IMR-90 (cell line): ENCODE results near the gene TMEM233. TPM values are rescaled to one million over a fixed set of nuclear protein-coding genes. Genes with fewer than 3 reads are reported as not detected.

Source experiments
- ATAC-seq: fragments of 200-7000 bp; cut with Tn5 transposase; 2 replicates; pipeline ENCODE4 v1.9.1; 2020; ENCODE audit warnings: low read depth, mild to moderate bottlenecking, moderate library complexity
- BruUV-seq: library from RNA; stranded (reverse); fragments of 400-500 nt; replicated peaks from 2 replicates; lab custom pipeline; 2021; lab: Mats Ljungman, UMichigan
- CTCF ChIA-PET: fragments of 300-600 bp; formaldehyde crosslinking; extraction: SDS; loops from one replicate; lab custom pipeline; 2021; ENCODE audit warnings: antibody characterized with exemption; lab: Yijun Ruan, JAX
- POLR2A ChIA-PET: fragments of 300-600 bp; sonication (Branson Sonifier 250); formaldehyde crosslinking; loops from one replicate; lab custom pipeline; 2022; ENCODE audit warnings: antibody characterized with exemption; ENCODE audit not compliant: unreplicated experiment; lab: Charles Lee
- DNase-seq: peaks from one replicate; pipeline ENCODE4 v3.0.0; 2013
- H2AFZ ChIP-seq: replicated peaks from 2 replicates; pipeline ENCODE3; 2013; ENCODE audit warnings: low read length, mild to moderate bottlenecking; ENCODE audit not compliant: poor library complexity
- H2AK5ac ChIP-seq: 2 replicates; pipeline ENCODE4 v1.6.1; 2013; ENCODE audit warnings: low read depth, low read length, inconsistent platforms
- H2AK9ac ChIP-seq: replicated peaks from 2 replicates; pipeline ENCODE3; 2013; ENCODE audit warnings: mild to moderate bottlenecking, low read depth, low read length, moderate library complexity; ENCODE audit not compliant: poor library complexity
- H2BK120ac ChIP-seq: 2 replicates; pipeline ENCODE4 v1.6.1; 2013; ENCODE audit warnings: low read depth, low read length, inconsistent platforms
- H2BK15ac ChIP-seq: 3 replicates; pipeline ENCODE4 v1.6.1; 2013; ENCODE audit warnings: low read depth, low read length, inconsistent platforms
- H2BK20ac ChIP-seq: 2 replicates; pipeline ENCODE4 v1.6.1; 2013; ENCODE audit warnings: low read depth, mild to moderate bottlenecking, inconsistent platforms, low read length, moderate library complexity
- H2BK5ac ChIP-seq: 2 replicates; pipeline ENCODE4 v1.6.1; 2013; ENCODE audit warnings: mild to moderate bottlenecking, low read depth, low read length, inconsistent platforms; ENCODE audit not compliant: poor library complexity, severe bottlenecking
- H3K14ac ChIP-seq: replicated peaks from 2 replicates; pipeline ENCODE4 v1.6.1; 2013; ENCODE audit warnings: low read depth, low read length, inconsistent platforms
- H3K18ac ChIP-seq: 2 replicates; pipeline ENCODE4 v1.6.1; 2013; ENCODE audit warnings: low read depth, low read length, control low read depth
- H3K23ac ChIP-seq: 2 replicates; pipeline ENCODE4 v1.6.1; 2013; ENCODE audit warnings: low read depth, low read length, inconsistent platforms
- H3K27ac ChIP-seq: 2 replicates; pipeline ENCODE4 v1.5.1; 2013; ENCODE audit warnings: mild to moderate bottlenecking, control low read depth, low read length; ENCODE audit not compliant: insufficient read depth
- H3K27me3 ChIP-seq: 2 replicates; pipeline ENCODE4 v1.6.1; 2013; ENCODE audit warnings: low read length; ENCODE audit not compliant: control insufficient read depth, insufficient read depth
- H3K36me3 ChIP-seq: 2 replicates; pipeline ENCODE4 v1.6.1; 2013; ENCODE audit warnings: low read length, mixed read lengths; ENCODE audit not compliant: control insufficient read depth, insufficient read depth
- H3K4ac ChIP-seq: 2 replicates; pipeline ENCODE4 v1.6.1; 2013; ENCODE audit warnings: low read depth, low read length, inconsistent platforms
- H3K4me1 ChIP-seq: 2 replicates; pipeline ENCODE4 v1.6.1; 2013; ENCODE audit warnings: low read length, mixed read lengths; ENCODE audit not compliant: control insufficient read depth, insufficient read depth
- H3K4me2 ChIP-seq: 2 replicates; pipeline ENCODE4 v1.6.1; 2013; ENCODE audit warnings: low read depth, mild to moderate bottlenecking, control low read depth, low read length, moderate library complexity
- H3K4me3 ChIP-seq: 2 replicates; pipeline ENCODE4 v1.5.1; 2013; ENCODE audit warnings: low read depth, mild to moderate bottlenecking, control low read depth, low read length, moderate library complexity; ENCODE audit not compliant: insufficient read depth
- H3K56ac ChIP-seq: 2 replicates; pipeline ENCODE4 v1.6.1; 2013; ENCODE audit warnings: low read length, inconsistent platforms; ENCODE audit not compliant: insufficient read depth; ENCODE audit errors: extremely low read depth
- H3K79me1 ChIP-seq, 2 experiments: 2 replicates each; pipeline ENCODE4 v1.6.1; 2013; ENCODE audit warnings: low read length in 2 of 2, inconsistent platforms in 1 of 2, low read depth in 1 of 2
- H3K9ac ChIP-seq: 2 replicates; pipeline ENCODE4 v1.6.1; 2013; ENCODE audit warnings: low read depth, low read length, control low read depth
- H3K9me1 ChIP-seq: 2 replicates; pipeline ENCODE4 v1.6.1; 2013; ENCODE audit warnings: low read length, inconsistent platforms; ENCODE audit not compliant: insufficient read depth
- H3K9me3 ChIP-seq: 2 replicates; pipeline ENCODE4 v1.6.1; 2013; ENCODE audit warnings: low read length; ENCODE audit not compliant: control insufficient read depth, insufficient read depth
- H4K20me1 ChIP-seq: 2 replicates; pipeline ENCODE4 v1.6.1; 2013; ENCODE audit warnings: low read length, inconsistent platforms; ENCODE audit not compliant: insufficient read depth
- H4K5ac ChIP-seq: 2 replicates; pipeline ENCODE4 v1.6.1; 2013; ENCODE audit warnings: mild to moderate bottlenecking, low read depth, low read length, control low read depth
- H4K8ac ChIP-seq, 2 experiments: 2 replicates each; pipeline ENCODE4 v1.6.1; 2013; ENCODE audit warnings: low read depth in 2 of 2, low read length in 2 of 2, control low read depth in 1 of 2, inconsistent platforms in 1 of 2
- H4K91ac ChIP-seq: 2 replicates; pipeline ENCODE4 v1.6.1; 2013; ENCODE audit warnings: low read depth, low read length, inconsistent platforms; ENCODE audit not compliant: insufficient read depth
- BHLHE40 ChIP-seq: fragments of 150-350 bp; IDR thresholded peaks from 2 replicates; pipeline ENCODE4 v1.6.1; 2016; ENCODE audit warnings: mild to moderate bottlenecking, low read depth, low read length
- MAZ ChIP-seq: IDR thresholded peaks from 2 replicates; pipeline ENCODE4 v1.6.1; 2012; ENCODE audit warnings: low read depth, mild to moderate bottlenecking, low read length, improper control_type of control experiment, moderate library complexity, borderline replicate concordance
- NFE2L2 ChIP-seq: fragments of 150-350 bp; IDR thresholded peaks from 2 replicates; pipeline ENCODE4 v1.6.1; 2016; ENCODE audit warnings: low read depth, mild to moderate bottlenecking, low read length
- WGBS, 2 experiments: methylation state at CpG; one replicate each; pipeline versions ENCODE4 v1.1.5 to v1.1.7; 2013; ENCODE audit warnings: missing lambda C conversion rate in 2 of 2; ENCODE audit not compliant: insufficient read length in 1 of 2; ENCODE audit errors: extremely low coverage in 2 of 2; 5-methylcytosine and 5-hydroxymethylcytosine counted together
- dilution Hi-C: fragments of 300-500 bp; cut with HindIII; formaldehyde crosslinking; loops from one replicate; pipeline ENCODE4 v1.14.3; 2018; ENCODE audit warnings: low sequenced_read_pairs; ENCODE audit not compliant: unreplicated experiment
- in situ Hi-C: fragments of 300-500 bp; cut with MboI; formaldehyde crosslinking; loops from 3 replicates; pipeline ENCODE4 v1.14.3; 2019; ENCODE audit warnings: low sequenced_read_pairs, inconsistent platforms, mixed read lengths
- intact Hi-C: fragments of 100-400 bp; cut with micrococcal nuclease; formaldehyde crosslinking; loops from 2 replicates; pipeline ENCODE4 v1.10.0; 2022
- polyA plus RNA-seq, 3 experiments: library from polyadenylated mRNA; depleted of rRNA; stranded (reverse); fragments of >200 nt; gene quantifications; 2 replicates each; pipeline ENCODE4 v1.2.3, GENCODE V29; 2012; ENCODE audit warnings: low replicate concordance in 1 of 3
- total RNA-seq: library from RNA; depleted of rRNA; stranded (reverse); fragments of >200 nt; gene quantifications from 2 replicates; pipeline ENCODE4 v1.2.3, GENCODE V29; 2012

The TMEM233 gene
- total and polyA plus RNA-seq, 2 of the 4 experiments (the other 2 are of a cell fraction): not detected

GRCh38 chr12:119686776-119687175 lies 93.2 kb downstream of the TMEM233 start:
- H3K4me3 ChIP-seq: no peak overlapping the region
- H3K27ac ChIP-seq: no peak overlapping the region
- H3K4me2 ChIP-seq: no peak overlapping the region
- no peak overlapping the region for H2BK15ac ChIP-seq
- no peak overlapping the region for H3K18ac ChIP-seq
- in situ Hi-C loops (no loop called here), intact Hi-C loops (no loop called here), dilution Hi-C loops (no loop called here)
- H4K20me1 ChIP-seq: no peaks in the 10 kb centered on the region
- no peak overlapping the region for H2BK20ac ChIP-seq
- H4K8ac ChIP-seq: no peak overlapping the region
- no peaks in the 10 kb centered on the region for H3K79me1 ChIP-seq
- H3K36me3 ChIP-seq: peaks cover 5% of the 10 kb centered on the region
- no peak overlapping the region for H2BK120ac ChIP-seq
- no peak overlapping the region for H3K9ac ChIP-seq
- H4K5ac ChIP-seq: no peak overlapping the region
- H3K9me1 ChIP-seq: peaks cover 5% of the 10 kb centered on the region; the same call in 1 of the 2 replicates
- no peak overlapping the region for H3K23ac ChIP-seq
- H3K4me1 ChIP-seq: 0 out of 2 replicates have a peak, but pooled peaks cover 2% of the 10 kb centered on the region
- no peaks in the 10 kb centered on the region for H3K9me3 ChIP-seq
- 98% methylated on average over 8 of the region's 13 CpGs; no CpG with 5 or more reads in 1 of the 2 experiments for WGBS, 2 experiments
- H3K14ac ChIP-seq: no peak overlapping the region
- ATAC-seq (no peak), DNase-seq (no peak)
- no peak overlapping the region for H3K4ac ChIP-seq
- POLR2A ChIA-PET: no interaction called here
- H3K27me3 ChIP-seq: no peaks in the 10 kb centered on the region
- CTCF ChIA-PET: interaction anchor here (0.8 to 1.0 kb wide), 2 partner anchors 8 to 19 kb away, joined by 3 read pairs; partner anchors contain the start of gene PRKAB1
- TF ChIP-seq NFE2L2 (no peak), BHLHE40 (no peak), MAZ (no peak)
- no TSS peak for BruUV-seq
- no peak overlapping the region for H4K91ac ChIP-seq
- no peak overlapping the region for H2BK5ac ChIP-seq
- no peak overlapping the region for H2AK5ac ChIP-seq
- H3K56ac ChIP-seq: no peak overlapping the region
- H2AFZ ChIP-seq: no peak overlapping the region
- H2AK9ac ChIP-seq: no peak overlapping the region
